ENCODE measurements around the gene OR3A1.

- TF ChIP-seq POLR2A (IDR thresholded peaks at IDR 0.05): no peak
- no peak for TF ChIP-seq POLR2AphosphoS5 (IDR thresholded peaks at IDR 0.05)
These were observed 41.6 kb downstream of the OR3A1 start for GRCh38 chr17:3256575-3256974.
